BLaER1 (cell line): Measurements from ENCODE around the gene MAST4.

ENCODE experiments used
- H3K27ac ChIP-seq: shearing (Covaris generic); formaldehyde crosslinking; 2 replicates; pipeline ENCODE4 v1.8.1; 2022
- H3K27me3 ChIP-seq: shearing (Covaris generic); formaldehyde crosslinking; 2 replicates; pipeline ENCODE4 v1.8.1; 2022
- H3K36me3 ChIP-seq: shearing (Covaris generic); formaldehyde crosslinking; 2 replicates; pipeline ENCODE4 v1.8.1; 2022
- H3K4me1 ChIP-seq: shearing (Covaris generic); formaldehyde crosslinking; 2 replicates; pipeline ENCODE4 v1.8.1; 2022
- H3K4me2 ChIP-seq: shearing (Covaris generic); formaldehyde crosslinking; 2 replicates; pipeline ENCODE4 v1.8.1; 2022
- H3K4me3 ChIP-seq: shearing (Covaris generic); formaldehyde crosslinking; 2 replicates; pipeline ENCODE4 v1.8.1; 2022
- H3K9ac ChIP-seq: shearing (Covaris generic); formaldehyde crosslinking; 2 replicates; pipeline ENCODE4 v1.8.1; 2022
- H3K9me3 ChIP-seq: shearing (Covaris generic); formaldehyde crosslinking; 2 replicates; pipeline ENCODE4 v1.8.1; 2022
- H4K20me1 ChIP-seq: shearing (Covaris generic); formaldehyde crosslinking; 2 replicates; pipeline ENCODE4 v1.8.1; 2022
- Cebpa-rat ChIP-seq: shearing (Covaris generic); IDR thresholded peaks from 2 replicates; pipeline ENCODE4 v1.8.1; 2022

MAST4 gene

GRCh38 chr5:66889524-66889923 is 293.3 kb downstream of the MAST4 start:
- Histone ChIP-seq H3K9me3 (no peaks in the 10 kb centered on the region), H3K27ac (no peak overlapping the region), H3K36me3 (no peaks in the 10 kb centered on the region), H3K4me1 (no peaks in the 10 kb centered on the region), H3K27me3 (no peaks in the 10 kb centered on the region), H3K9ac (no peak overlapping the region), H3K4me3 (no peak overlapping the region), H3K4me2 (no peak overlapping the region), H4K20me1 (no peaks in the 10 kb centered on the region)
- TF ChIP-seq Cebpa-rat = no peak

DNA sequence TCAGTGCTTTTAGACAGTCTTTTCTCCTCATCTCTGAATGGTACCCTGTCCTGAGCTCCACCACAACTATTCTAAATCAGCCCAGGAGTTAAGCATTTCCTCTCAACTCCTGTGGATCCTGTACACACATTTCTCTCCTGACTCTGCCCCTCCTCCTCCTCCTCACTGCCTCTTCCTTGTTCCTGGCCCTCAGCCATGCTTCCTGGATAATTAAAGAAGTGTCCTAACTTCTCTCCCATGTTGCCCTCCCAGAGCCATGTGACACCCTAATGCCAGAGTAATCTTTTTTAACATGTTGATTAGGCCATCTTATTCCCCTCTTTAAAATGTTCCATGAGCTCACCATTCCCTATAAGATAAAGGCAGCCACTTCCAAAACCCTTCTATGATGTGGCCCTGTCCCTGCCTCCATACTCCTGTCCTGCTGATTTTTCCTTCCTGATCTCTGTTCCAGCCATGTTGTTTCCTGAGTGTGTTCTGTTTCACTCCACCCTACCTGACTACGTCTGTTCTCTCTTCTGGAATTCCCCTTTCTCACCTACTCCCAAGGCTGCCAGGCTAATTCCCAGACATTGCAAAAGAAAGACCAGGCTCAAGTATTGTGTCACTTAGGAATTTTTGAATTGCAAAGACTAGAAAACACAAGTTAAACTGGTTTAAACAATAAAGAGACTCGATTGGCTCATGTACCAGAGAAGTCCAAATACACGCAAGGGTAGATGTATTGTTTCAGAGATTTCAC is 295.2 kb downstream of the MAST4 start:
- TF ChIP-seq Cebpa-rat = no peak
- H4K20me1 ChIP-seq = no peaks in the 10 kb centered on the region
- H3K36me3 ChIP-seq = no peaks in the 10 kb centered on the region
- H3K4me2 ChIP-seq = no peak overlapping the region
- no peaks in the 10 kb centered on the region for H3K4me1 ChIP-seq
- no peak overlapping the region for H3K4me3 ChIP-seq
- H3K27ac ChIP-seq = no peak overlapping the region
- H3K9ac ChIP-seq = no peak overlapping the region
- no peaks in the 10 kb centered on the region for H3K27me3 ChIP-seq
- H3K9me3 ChIP-seq = no peaks in the 10 kb centered on the region

- no peak overlapping the region for H3K27ac ChIP-seq
- H3K27me3 ChIP-seq = no peaks in the 10 kb centered on the region
- H3K36me3 ChIP-seq = no peaks in the 10 kb centered on the region
- no peak overlapping the region for H3K4me2 ChIP-seq
- H3K9me3 ChIP-seq = no peaks in the 10 kb centered on the region
- no peaks in the 10 kb centered on the region for H3K4me1 ChIP-seq
- H3K4me3 ChIP-seq = no peak overlapping the region
- TF ChIP-seq Cebpa-rat = no peak
- H4K20me1 ChIP-seq = no peaks in the 10 kb centered on the region
- H3K9ac ChIP-seq = no peak overlapping the region
Measured at GRCh38 chr5:66892716-66893115, 296.5 kb downstream of the MAST4 start.

DNA sequence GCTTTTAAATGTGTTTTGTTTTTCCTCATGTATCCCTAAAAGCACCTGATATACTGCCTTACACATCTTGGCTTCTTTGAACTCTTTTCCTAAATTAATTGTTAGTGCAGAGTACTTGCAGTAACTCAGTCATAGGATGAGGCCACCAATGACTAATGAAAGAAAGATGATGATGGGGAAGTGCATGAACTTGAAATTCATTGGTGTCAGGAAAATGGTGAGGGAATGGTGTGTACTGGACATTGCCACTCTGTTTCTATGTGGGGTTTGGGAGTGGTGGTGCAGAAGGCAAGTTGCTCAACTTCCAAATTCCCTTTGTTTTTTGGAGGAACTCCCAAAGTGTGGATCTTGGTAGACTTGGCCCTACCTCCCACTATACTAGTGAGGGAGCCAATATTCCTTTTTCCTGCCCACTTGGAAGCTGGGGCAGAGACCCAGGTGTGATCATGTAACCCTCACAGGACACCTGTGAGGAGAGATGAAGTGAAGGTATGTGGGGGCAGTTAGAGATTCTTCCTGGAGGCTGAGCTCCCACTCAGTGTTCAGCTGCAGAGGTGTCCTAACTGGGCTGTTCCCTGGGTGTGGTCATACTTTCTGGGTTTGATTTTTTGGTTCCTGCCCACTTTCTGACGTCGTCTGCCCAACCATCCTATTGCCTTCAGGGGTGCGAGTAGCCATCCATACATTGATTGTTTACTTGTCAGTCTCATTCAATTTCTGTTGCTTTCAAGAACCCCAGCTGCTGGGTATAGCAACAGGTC is 298.5 kb downstream of the MAST4 start:
- Histone ChIP-seq H4K20me1 (no peaks in the 10 kb centered on the region), H3K36me3 (no peaks in the 10 kb centered on the region), H3K9me3 (no peaks in the 10 kb centered on the region), H3K4me1 (no peaks in the 10 kb centered on the region), H3K27me3 (no peaks in the 10 kb centered on the region), H3K27ac (no peak overlapping the region), H3K4me3 (no peak overlapping the region), H3K4me2 (no peak overlapping the region), H3K9ac (no peak overlapping the region)
- no peak for TF ChIP-seq Cebpa-rat

- H3K4me2 ChIP-seq = no peak overlapping the region
- H3K36me3 ChIP-seq = no peaks in the 10 kb centered on the region
- H3K9me3 ChIP-seq = no peaks in the 10 kb centered on the region
- TF ChIP-seq Cebpa-rat = no peak
- no peaks in the 10 kb centered on the region for H3K4me1 ChIP-seq
- no peak overlapping the region for H3K4me3 ChIP-seq
- H3K27ac ChIP-seq = no peak overlapping the region
- no peaks in the 10 kb centered on the region for H3K27me3 ChIP-seq
- no peaks in the 10 kb centered on the region for H4K20me1 ChIP-seq
- no peak overlapping the region for H3K9ac ChIP-seq
Measured at GRCh38 chr5:66896171-66896570, 300.0 kb downstream of the MAST4 start.

- Histone ChIP-seq H3K4me3 (no peak overlapping the region), H3K27me3 (no peaks in the 10 kb centered on the region), H3K9me3 (no peaks in the 10 kb centered on the region), H3K9ac (no peak overlapping the region), H3K36me3 (no peaks in the 10 kb centered on the region), H3K4me2 (no peak overlapping the region), H3K4me1 (no peaks in the 10 kb centered on the region), H3K27ac (no peak overlapping the region), H4K20me1 (no peaks in the 10 kb centered on the region)
- no peak for TF ChIP-seq Cebpa-rat
Measured at GRCh38 chr5:66897356-66897755, 301.2 kb downstream of the MAST4 start.

DNA sequence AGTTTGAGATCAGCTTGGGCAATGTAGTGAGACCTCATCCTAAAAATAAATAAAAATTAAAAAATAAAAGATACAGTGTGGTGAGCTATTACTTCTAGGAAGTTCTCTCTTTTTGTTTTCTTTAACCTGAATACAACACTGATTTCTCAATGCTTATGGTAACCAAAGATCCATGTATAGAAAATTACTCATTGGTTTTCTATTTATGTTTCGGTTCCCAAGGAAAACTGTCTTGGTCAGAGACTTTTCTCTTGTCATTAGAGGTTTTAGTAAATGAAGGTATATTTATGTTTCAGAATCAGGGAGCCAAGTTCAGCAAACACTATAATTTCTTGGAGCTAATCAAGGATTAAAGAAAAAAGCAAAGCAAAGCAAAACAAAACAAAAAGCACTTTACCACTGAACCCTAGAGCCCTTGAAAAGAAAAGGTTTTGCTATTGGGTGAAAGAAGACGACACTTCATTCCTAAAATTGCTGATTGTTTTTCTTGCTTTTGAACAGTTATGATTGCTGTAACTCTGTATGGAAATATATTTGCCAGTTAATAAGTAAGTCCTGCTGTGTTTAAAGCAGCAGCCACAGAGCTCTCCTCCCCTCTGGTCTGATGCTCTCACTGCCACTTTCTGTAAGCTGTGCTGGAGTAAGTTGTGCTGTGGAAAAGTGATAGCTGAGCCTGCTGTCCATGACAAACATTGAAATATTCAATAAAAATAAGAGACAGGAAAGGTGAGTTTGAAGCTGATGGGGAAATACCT is 302.2 kb downstream of the MAST4 start:
- Histone ChIP-seq H3K27me3 (no peaks in the 10 kb centered on the region), H3K9me3 (no peaks in the 10 kb centered on the region), H3K4me2 (no peak overlapping the region), H3K27ac (no peak overlapping the region), H3K4me1 (no peaks in the 10 kb centered on the region), H4K20me1 (no peaks in the 10 kb centered on the region), H3K9ac (no peak overlapping the region), H3K4me3 (no peak overlapping the region), H3K36me3 (no peaks in the 10 kb centered on the region)
- no peak for TF ChIP-seq Cebpa-rat

DNA sequence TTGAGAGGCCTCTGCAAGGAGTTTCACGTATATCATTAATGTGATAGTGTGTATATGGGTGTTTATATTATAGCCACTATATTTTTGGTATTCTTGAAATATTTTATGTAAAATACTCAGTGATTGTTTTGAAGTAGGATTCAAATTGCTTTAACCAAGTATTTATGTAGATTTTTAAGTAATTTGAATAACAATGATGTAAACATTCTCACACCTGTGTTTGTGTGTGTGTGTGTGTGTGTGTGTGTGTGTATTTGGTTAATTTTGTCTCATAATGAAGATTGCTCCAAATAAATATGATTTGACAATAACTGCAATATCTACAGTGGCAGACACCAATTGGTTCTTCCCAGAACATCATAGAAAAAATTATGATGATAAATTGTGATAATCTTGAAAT is 307.0 kb downstream of the MAST4 start:
- Histone ChIP-seq H3K4me3 (no peak overlapping the region), H4K20me1 (no peaks in the 10 kb centered on the region), H3K9me3 (no peaks in the 10 kb centered on the region), H3K9ac (no peak overlapping the region), H3K4me2 (no peak overlapping the region), H3K27ac (no peak overlapping the region), H3K27me3 (no peaks in the 10 kb centered on the region), H3K4me1 (no peaks in the 10 kb centered on the region), H3K36me3 (no peaks in the 10 kb centered on the region)
- TF ChIP-seq Cebpa-rat = no peak

DNA sequence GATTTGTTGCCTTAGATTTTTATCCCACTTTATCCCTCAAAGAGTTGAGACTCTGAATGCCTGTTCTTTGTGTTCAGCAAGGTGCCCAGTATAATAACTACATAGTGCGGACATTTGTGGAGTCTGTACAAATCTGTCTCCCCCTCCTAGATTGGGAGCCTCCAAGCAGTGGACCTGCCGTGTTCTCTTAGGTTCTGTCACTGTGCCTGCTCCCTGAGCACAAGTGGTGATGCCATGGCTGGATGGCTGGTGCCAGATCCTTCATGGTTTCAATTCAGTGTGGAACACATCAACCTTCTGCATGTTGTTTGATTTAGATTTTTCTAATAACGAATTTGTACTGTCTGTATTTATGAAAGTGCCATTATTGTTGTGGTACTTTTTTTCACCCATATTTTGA is 307.5 kb downstream of the MAST4 start:
- H3K4me1 ChIP-seq = no peaks in the 10 kb centered on the region
- no peaks in the 10 kb centered on the region for H3K9me3 ChIP-seq
- H3K4me3 ChIP-seq = no peak overlapping the region
- H3K27ac ChIP-seq = no peak overlapping the region
- H3K36me3 ChIP-seq = no peaks in the 10 kb centered on the region
- no peaks in the 10 kb centered on the region for H3K27me3 ChIP-seq
- no peak overlapping the region for H3K4me2 ChIP-seq
- H3K9ac ChIP-seq = no peak overlapping the region
- H4K20me1 ChIP-seq = no peaks in the 10 kb centered on the region
- TF ChIP-seq Cebpa-rat = no peak

- Histone ChIP-seq H3K4me3 (no peak overlapping the region), H3K27ac (no peak overlapping the region), H3K36me3 (no peaks in the 10 kb centered on the region), H3K9ac (no peak overlapping the region), H3K4me2 (no peak overlapping the region), H3K4me1 (no peaks in the 10 kb centered on the region), H3K9me3 (no peaks in the 10 kb centered on the region), H3K27me3 (no peaks in the 10 kb centered on the region), H4K20me1 (no peaks in the 10 kb centered on the region)
- TF ChIP-seq Cebpa-rat = no peak
Measured at GRCh38 chr5:66904189-66904588, 308.0 kb downstream of the MAST4 start.
